Measurements from ENCODE around the gene SMG9. TPM values are rescaled to one million over a fixed set of nuclear protein-coding genes. Genes with fewer than 3 reads are reported as not detected.

SMG9 gene
- total and polyA plus RNA-seq, 2 of the 13 experiments (the other 11 are each of a cell fraction or from before 2014, with no cell fraction given) = 16.1 to 18.7 TPM

DNA sequence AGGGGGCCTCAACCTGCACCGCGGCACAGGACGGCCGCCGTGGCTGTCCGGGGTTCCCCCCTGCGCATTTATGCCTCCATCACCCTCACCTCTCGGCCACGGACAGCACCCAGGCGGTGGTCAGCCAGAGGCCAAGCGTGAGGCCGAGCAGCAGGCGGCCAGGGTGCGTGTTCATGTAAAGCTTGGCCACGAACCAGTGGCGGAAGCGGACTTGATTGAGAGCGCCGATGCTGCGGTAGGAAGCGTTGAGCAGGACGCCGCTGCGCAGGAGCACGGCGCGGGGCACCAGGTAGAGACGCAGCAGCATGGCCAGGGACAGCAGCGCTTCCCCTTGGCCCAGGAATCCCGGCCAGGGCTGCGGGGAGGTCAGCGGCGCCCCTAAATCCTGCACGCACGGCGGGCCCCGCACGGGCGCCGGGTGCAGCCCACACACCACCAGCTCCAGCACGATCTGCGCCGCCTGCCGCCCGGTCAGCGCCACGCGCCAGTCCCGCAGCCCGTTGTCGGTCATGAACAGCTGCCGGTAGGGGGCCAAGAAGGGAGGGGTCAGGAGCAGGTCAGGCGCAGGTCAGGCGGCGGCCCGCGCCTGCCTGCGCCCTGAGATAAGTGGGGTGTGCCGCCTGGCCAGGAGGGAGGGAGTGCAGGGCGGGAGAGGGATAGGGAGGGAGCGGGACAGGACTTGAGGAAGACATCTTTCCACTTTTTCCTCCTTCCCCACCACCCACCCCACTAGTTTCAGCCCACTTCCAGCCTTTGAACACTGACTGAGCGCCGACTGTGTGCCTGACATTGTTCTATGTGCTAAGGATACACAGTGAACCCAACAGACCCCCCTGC, 19.6 kb upstream of the SMG9 start (continued):
- TF ChIP-seq, protein P1, sequence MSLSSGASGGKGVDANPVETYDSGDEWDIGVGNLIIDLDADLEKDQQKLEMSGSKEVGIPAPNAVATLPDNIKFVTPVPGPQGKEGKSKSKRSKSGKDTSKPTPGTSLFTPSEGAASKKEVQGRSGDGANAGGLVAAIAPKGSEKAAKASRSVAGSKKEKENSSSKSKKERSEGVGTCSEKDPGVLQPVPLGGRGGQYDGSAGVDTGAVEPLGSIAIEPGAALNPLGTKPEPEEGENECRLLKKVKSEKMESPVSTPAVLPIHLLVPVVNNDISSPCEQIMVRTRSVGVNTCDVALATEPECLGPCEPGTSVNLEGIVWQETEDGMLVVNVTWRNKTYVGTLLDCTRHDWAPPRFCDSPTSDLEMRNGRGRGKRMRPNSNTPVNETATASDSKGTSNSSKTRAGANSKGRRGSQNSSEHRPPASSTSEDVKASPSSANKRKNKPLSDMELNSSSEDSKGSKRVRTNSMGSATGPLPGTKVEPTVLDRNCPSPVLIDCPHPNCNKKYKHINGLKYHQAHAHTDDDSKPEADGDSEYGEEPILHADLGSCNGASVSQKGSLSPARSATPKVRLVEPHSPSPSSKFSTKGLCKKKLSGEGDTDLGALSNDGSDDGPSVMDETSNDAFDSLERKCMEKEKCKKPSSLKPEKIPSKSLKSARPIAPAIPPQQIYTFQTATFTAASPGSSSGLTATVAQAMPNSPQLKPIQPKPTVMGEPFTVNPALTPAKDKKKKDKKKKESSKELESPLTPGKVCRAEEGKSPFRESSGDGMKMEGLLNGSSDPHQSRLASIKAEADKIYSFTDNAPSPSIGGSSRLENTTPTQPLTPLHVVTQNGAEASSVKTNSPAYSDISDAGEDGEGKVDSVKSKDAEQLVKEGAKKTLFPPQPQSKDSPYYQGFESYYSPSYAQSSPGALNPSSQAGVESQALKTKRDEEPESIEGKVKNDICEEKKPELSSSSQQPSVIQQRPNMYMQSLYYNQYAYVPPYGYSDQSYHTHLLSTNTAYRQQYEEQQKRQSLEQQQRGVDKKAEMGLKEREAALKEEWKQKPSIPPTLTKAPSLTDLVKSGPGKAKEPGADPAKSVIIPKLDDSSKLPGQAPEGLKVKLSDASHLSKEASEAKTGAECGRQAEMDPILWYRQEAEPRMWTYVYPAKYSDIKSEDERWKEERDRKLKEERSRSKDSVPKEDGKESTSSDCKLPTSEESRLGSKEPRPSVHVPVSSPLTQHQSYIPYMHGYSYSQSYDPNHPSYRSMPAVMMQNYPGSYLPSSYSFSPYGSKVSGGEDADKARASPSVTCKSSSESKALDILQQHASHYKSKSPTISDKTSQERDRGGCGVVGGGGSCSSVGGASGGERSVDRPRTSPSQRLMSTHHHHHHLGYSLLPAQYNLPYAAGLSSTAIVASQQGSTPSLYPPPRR (CRISPR knock-in tag; IDR thresholded peaks at IDR 0.05; ENCODE audit: borderline replicate concordance) = peak; percentile 47; the same call in 1 of the 2 replicates
- TF ChIP-seq, protein P2, sequence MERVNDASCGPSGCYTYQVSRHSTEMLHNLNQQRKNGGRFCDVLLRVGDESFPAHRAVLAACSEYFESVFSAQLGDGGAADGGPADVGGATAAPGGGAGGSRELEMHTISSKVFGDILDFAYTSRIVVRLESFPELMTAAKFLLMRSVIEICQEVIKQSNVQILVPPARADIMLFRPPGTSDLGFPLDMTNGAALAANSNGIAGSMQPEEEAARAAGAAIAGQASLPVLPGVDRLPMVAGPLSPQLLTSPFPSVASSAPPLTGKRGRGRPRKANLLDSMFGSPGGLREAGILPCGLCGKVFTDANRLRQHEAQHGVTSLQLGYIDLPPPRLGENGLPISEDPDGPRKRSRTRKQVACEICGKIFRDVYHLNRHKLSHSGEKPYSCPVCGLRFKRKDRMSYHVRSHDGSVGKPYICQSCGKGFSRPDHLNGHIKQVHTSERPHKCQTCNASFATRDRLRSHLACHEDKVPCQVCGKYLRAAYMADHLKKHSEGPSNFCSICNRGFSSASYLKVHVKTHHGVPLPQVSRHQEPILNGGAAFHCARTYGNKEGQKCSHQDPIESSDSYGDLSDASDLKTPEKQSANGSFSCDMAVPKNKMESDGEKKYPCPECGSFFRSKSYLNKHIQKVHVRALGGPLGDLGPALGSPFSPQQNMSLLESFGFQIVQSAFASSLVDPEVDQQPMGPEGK (CRISPR knock-in tag; IDR thresholded peaks at IDR 0.05) = peak; percentile 90
- TF ChIP-seq, protein P3, sequence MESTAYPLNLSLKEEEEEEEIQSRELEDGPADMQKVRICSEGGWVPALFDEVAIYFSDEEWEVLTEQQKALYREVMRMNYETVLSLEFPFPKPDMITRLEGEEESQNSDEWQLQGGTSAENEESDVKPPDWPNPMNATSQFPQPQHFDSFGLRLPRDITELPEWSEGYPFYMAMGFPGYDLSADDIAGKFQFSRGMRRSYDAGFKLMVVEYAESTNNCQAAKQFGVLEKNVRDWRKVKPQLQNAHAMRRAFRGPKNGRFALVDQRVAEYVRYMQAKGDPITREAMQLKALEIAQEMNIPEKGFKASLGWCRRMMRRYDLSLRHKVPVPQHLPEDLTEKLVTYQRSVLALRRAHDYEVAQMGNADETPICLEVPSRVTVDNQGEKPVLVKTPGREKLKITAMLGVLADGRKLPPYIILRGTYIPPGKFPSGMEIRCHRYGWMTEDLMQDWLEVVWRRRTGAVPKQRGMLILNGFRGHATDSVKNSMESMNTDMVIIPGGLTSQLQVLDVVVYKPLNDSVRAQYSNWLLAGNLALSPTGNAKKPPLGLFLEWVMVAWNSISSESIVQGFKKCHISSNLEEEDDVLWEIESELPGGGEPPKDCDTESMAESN (CRISPR knock-in tag; conservative IDR thresholded peaks at IDR 0.05) = peak; percentile 77; the same call in 1 of the 2 replicates
- peak; percentile 97 for TF ChIP-seq RXRA (CRISPR knock-in tag; IDR thresholded peaks at IDR 0.05)
- TF ChIP-seq FOXO1 (CRISPR knock-in tag; IDR thresholded peaks at IDR 0.05) = peak; percentile 1; the same call in 1 of the 2 replicates
- 0 out of 2 replicates have a peak, but pooled peaks have one; percentile 21 for TF ChIP-seq SP4 (CRISPR knock-in tag; IDR thresholded peaks at IDR 0.05)
- TF ChIP-seq, protein P4, sequence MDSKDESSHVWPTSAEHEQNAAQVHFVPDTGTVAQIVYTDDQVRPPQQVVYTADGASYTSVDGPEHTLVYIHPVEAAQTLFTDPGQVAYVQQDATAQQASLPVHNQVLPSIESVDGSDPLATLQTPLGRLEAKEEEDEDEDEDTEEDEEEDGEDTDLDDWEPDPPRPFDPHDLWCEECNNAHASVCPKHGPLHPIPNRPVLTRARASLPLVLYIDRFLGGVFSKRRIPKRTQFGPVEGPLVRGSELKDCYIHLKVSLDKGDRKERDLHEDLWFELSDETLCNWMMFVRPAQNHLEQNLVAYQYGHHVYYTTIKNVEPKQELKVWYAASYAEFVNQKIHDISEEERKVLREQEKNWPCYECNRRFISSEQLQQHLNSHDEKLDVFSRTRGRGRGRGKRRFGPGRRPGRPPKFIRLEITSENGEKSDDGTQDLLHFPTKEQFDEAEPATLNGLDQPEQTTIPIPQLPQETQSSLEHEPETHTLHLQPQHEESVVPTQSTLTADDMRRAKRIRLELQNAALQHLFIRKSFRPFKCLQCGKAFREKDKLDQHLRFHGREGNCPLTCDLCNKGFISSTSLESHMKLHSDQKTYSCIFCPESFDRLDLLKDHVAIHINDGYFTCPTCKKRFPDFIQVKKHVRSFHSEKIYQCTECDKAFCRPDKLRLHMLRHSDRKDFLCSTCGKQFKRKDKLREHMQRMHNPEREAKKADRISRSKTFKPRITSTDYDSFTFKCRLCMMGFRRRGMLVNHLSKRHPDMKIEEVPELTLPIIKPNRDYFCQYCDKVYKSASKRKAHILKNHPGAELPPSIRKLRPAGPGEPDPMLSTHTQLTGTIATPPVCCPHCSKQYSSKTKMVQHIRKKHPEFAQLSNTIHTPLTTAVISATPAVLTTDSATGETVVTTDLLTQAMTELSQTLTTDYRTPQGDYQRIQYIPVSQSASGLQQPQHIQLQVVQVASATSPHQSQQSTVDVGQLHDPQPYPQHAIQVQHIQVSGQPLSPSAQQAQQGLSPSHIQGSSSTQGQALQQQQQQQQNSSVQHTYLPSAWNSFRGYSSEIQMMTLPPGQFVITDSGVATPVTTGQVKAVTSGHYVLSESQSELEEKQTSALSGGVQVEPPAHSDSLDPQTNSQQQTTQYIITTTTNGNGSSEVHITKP (CRISPR knock-in tag; IDR thresholded peaks at IDR 0.05; ENCODE audit: low read depth) = no peak
- TF ChIP-seq, protein P5, sequence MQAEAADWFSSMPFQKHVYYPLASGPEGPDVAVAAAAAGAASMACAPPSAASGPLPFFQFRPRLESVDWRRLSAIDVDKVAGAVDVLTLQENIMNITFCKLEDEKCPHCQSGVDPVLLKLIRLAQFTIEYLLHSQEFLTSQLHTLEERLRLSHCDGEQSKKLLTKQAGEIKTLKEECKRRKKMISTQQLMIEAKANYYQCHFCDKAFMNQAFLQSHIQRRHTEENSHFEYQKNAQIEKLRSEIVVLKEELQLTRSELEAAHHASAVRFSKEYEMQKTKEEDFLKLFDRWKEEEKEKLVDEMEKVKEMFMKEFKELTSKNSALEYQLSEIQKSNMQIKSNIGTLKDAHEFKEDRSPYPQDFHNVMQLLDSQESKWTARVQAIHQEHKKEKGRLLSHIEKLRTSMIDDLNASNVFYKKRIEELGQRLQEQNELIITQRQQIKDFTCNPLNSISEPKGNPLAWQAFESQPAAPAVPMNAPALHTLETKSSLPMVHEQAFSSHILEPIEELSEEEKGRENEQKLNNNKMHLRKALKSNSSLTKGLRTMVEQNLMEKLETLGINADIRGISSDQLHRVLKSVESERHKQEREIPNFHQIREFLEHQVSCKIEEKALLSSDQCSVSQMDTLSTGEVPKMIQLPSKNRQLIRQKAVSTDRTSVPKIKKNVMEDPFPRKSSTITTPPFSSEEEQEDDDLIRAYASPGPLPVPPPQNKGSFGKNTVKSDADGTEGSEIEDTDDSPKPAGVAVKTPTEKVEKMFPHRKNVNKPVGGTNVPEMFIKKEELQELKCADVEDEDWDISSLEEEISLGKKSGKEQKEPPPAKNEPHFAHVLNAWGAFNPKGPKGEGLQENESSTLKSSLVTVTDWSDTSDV (CRISPR knock-in tag; IDR thresholded peaks at IDR 0.05) = peak; percentile 28; the same call in 1 of the 2 replicates
- TF ChIP-seq, protein P6, sequence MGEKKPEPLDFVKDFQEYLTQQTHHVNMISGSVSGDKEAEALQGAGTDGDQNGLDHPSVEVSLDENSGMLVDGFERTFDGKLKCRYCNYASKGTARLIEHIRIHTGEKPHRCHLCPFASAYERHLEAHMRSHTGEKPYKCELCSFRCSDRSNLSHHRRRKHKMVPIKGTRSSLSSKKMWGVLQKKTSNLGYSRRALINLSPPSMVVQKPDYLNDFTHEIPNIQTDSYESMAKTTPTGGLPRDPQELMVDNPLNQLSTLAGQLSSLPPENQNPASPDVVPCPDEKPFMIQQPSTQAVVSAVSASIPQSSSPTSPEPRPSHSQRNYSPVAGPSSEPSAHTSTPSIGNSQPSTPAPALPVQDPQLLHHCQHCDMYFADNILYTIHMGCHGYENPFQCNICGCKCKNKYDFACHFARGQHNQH (CRISPR knock-in tag; IDR thresholded peaks at IDR 0.05) = no peak

All from HepG2 (cell line).